HuH-7 (cell line): Measurements from ENCODE around the gene REM2.
"Not testable (repeated sequence)": the region's sequence is repeated elsewhere in the genome, so short reads cannot be mapped to it uniquely, and the experiment has no call there.

Source experiments
- DNase-seq: peaks from one replicate; pipeline ENCODE4 v3.0.0; 2011; ENCODE audit warnings: low spot score

REM2 gene

DNA sequence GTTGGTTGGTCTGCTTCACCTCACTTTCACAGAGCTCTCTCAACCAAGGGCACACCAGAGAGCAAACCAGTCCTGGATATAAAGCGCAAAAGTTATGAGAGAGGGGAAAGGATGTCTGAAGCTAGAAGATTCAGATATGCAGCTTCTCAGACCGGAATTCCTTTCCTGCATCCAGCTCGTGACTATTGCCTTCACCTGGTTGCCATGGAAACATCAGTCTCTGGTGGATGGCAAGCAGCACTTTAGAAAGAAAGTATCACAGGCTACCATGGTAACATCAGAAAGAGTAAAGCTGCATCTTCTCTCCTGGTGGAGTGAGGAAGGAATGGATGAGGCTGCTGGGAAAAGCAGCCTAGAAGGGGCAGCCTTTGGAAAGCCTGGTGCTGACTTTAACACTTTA lies 13.7 kb downstream of the REM2 start:
- DNase-seq: no peak

DNA sequence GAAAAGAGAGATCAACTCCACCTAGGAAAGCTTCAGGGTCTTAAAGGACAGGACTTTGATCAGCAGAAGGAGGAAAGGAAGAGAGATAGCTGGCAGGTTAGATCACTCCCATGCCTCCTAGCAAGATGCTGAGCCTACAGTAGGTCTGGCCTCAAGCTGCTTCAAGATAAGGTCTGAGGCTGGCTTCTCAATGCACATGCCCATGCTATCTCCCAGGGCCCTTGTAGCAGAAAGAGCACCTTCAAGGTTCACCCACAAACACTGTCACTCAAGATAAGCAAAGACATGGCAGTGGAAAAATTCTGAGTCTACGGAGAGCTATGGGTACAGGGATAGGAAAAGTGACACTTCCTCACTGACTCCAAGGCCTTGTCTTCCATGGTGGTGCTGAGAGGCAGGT lies 14.3 kb downstream of the REM2 start:
- DNase-seq: no peak

DNA sequence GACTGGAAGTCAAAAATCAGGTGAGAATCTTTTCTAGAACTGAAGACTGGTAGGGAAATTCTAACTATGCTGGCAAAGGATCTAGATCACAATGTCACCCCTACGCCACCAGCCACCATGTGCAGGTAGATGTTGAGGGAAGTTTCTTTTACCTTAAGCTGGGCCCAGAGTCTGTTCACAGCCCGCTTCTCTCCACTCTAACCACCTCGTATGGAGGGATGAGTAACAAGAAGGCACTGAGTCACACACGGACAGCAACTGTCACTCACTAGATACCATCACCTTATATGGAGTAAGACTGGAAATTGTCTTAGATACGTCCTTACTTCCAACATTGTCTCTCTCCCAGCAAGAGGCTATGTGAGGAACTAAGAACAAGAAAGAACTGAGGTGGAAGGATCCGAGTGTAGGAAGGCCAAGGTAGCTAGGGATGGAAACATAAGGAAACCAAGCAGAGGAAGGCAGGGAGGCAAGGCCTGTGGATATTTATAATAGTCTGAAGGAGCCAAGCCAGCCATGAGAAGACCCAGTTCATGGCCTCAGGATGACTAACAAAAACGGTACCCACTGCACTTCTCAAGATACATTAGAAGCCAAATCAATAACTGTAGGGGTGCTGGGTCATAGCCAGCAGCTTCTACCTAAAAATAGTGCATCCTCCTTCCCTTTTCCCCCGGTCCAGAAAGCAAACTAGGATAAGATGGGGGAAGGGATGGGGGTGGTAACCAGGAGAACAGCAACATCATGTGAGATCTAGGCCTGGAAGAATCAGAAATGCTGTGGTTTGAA lies 15.5 kb downstream of the REM2 start:
- DNase-seq: no peak

DNA sequence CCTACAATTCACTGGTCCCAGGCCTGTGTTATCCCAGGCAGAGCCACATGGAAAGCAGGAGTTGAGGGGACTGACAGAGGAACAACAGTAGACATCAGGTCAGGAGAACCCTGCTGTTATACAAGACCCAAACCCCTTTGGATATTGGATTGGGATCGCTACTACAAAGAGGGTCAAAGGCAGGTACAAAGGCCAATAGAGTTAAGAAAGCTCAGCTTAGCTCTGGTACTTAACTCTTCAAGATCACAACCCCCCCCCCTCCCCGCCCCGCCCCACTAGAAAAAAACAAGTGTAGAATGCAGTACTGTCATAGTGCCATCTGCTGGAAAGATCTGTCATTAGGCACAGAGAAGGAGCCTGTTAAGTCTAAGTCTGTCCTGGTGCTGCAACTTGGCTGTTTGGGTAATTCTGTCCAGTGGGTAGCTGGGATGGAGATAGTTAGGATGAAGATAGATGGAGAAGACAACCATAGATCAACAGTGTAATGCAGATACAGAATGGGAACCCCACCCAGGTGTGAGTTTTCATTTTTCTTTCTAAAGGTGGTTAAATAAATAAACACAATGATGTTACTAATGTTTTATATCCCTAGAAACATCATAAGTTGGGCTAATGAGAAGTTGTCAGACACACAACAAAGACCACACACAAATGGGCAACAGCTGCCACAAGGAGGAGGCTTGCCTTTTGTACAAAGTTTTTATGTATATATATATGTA lies 17.2 kb downstream of the REM2 start:
- DNase-seq: peak; percentile 60

DNA sequence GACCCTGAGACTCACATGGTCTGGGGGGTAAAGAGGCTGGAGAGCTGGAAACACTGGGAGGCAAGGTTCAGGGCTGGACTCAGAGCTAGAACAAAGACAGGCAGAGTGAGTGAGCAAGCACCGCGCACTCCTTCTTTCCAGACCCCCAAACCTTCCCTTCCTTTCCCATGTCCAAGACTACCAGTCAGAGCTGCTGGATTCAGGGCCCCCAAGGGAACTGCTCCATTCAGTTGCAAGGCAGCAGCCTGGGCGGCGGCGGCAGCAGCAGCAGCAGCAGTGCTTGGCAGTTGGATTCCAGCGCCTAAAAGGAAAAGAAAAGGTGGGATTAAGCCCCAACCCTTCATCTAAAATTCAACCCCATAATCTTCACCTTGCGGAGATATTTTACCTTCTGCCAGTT lies 18.8 kb downstream of the REM2 start:
- DNase-seq: no peak

DNA sequence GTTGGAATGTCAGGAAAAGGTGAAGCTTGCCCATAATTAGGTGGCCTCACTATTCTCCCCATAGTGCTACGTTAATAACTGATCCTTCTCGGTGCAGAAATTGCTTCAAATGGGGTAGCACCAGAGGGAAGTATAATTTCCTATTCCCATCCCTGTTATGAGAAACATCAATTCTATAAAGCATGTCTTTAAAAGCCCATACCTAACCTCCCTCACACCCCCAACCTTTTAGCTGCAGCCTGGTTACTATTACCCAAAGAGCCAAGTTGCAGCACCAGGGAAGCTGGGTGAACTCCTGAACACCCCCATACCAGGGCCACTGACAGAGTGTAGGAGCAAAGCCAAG lies 20.7 kb downstream of the REM2 start:
- DNase-seq: no peak

DNA sequence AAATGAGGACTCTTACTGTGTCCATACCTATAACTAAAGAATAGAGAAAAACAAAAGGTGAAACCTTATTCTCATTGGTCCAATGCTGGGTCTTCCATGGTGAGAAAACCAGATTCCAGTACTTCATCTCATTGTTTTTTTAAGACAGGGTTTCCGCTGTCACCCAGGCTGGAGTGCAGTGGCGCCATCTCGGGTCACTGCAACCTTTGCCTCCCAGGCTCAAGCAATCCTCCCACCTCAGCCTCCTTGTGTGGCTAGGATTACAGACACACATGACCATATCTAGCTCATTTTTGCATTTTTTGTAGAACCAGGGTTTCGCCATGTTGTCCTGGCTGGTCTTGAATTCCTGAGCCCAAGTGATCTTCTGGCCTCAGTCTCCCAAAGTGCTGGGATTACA lies 22.6 kb downstream of the REM2 start:
- DNase-seq: no peak

DNA sequence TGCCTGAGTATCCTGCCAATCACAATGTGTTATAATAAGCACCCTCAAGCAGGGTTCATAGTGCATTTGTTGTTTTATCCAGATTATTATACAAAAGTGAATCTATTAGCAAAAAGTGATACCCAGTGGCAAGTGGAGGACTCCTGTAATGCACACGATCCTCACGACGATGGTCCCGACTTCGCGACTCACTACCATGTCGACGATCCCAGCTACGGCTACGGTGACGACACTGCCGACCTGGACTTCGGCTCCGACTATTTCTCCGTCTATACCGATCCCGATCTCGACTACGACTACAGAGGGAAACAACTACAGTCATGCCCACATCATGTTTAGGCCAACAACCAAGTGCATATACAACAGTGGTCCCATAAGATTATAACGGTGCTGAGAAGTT lies 23.1 kb downstream of the REM2 start:
- no peak for DNase-seq

DNA sequence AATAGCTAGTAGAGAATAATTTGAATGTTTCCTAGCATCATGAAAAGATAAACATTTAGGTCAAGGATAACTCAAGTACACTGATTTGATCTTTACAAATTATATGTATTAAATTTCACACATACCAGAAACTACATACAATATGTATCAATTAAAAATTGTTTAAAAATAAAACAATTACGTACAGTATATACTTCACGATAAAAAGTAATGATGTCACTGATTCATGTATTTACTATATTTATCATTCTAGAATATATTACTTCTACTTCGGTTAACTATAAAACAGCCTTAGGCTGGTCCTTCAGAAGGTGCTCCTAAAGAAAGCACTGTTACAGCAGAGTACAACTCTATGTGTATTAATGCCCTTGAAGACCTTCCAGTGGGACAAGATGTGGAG lies 24.4 kb downstream of the REM2 start:
- DNase-seq: no peak

DNA sequence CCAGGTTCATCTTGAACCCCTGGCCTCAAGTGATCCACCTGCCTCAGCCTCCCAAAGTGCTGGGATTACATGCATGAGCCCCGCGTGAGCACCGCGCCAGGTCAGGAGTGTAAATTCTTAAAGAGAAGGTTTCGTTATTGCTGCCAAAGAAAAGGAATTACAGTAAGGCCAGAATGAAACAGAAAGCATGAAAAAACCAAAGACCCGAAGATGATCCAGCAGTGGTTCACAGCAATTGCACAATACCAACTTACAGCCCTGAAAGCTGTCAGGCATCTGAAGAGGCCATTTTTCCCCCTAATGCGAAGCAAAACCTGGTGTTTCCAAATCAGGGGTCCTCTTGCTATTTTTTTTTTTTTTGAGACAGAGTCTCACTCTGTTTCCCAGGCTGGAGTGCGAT lies 25.6 kb downstream of the REM2 start:
- no peak for DNase-seq

DNA sequence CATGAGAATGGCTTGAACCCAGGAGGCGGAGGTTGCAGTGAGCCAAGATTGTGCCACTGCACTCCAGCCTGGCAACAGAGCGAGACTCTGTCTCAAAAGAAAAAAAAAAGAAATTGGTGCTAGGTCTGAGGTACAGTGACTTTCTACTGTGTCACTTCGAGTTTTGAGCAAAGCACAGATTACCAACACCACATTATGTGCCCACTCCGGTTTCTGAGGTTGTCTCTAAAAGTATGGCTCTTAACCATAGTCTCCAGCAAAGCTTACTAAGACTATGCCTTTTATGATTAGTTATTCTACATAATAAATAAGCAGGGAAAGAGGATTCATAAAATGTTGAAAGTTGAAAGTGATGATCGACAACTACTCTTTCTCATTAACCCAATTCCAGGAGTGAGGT lies 27.9 kb downstream of the REM2 start:
- DNase-seq: no peak

DNA sequence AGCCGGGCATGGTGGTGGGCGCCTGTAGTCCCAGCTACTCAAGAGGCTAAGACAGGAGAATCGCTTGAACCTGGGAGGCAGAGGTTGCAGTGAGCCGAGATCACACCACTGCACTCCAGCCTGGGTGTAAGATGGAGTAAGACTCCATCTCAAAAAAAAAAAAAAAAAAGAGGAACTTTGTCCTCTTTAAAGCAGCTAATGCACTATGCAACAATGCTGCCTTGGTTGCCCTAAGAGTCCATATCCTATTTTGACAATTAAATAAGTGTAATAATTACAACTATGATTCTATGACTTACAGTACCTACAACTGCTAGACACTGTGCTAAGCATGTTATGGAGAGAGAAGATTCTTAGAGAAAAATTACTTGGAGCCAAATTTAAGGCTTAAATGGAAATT lies 31.8 kb downstream of the REM2 start:
- not testable (repeated sequence) for DNase-seq

DNA sequence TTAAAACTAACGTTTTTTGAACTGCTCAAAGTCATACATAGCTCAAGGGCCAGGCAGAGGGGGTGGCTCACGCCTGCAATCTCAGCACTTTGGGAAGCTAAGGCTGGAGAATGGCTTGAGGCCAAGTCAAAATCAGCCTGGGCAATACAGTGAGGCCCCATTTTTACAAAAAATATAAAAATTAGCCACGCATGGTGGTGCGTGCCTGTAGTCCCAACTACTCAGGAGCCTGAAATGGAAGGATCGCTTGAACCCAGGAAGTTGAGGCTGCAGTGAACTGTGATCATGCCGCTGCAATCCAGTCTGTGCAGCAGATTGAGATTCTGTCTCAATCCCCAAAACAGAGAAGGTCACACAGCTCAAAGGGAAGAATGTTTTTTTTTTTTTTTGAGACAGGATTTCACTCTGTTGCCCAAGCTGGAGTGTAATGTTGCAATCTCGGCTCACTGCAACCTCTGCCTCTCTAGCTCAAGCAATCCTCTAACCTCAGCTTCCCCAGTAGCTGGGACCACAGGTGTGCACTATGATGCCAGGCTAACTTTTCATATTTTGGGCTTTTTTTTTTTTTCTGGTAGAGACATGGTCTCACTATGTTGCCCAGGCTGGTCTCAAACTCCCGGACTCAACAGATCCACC lies 33.0 kb downstream of the REM2 start:
- DNase-seq: no peak

DNA sequence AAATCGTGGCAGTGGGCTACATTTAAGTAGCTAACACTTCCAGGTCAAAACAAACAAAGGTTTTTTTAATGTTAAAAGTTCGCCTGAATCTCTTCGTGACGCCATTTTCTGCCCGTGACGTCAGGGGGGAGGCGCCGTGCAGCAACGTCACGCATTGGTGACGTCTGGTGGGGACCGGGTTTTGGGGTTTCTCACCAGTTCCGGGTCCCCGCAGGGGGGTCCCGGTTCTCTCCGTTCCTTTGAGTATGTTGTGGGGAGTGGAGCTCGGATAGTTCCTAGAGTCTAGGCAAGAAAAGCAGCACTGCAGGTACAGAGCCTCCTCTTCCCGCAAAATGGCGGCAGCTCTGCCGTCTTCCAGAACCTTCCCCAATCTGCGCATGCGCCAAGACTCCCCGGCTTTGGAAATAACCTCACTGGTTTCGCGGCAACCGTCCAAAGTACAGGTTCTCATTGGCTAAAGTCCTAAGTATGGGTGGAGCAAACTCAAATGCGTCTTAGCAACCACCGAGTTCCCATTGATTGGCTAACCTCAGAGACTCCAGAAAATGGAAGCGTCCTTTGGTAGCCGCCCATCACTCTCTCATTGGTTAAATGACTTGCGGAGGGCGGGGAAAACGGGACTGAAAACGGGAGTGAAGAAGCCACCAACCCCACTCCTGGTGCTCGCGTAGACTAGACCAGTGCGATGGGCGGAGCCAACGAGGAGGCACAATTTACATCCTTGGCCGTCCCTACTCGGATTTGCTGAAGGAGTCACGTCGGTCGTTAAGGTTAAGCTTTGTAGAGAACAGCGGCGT lies 36.0 kb downstream of the REM2 start, which contains the start of gene RBM23:
RBM23 (minus strand) TSS at position 346 of the 797 bp plus-strand sequence.
- peak; percentile 46 for DNase-seq

DNA sequence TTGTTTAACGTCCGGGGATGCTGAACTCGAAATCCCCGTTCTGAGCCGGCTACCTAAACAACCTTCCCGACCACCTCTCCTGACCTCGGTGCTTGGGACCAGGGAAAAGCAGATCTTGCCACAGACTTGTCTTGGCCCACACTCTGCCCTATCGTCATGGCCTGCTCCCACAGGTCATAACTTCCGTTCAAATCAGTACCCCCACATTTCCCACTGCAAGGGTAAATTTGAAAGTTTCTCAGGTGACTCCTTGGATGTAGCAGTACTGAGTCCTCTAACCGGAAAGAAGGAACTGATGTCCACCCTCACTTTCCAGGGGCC lies 36.5 kb downstream of the REM2 start:
- no peak for DNase-seq

DNA sequence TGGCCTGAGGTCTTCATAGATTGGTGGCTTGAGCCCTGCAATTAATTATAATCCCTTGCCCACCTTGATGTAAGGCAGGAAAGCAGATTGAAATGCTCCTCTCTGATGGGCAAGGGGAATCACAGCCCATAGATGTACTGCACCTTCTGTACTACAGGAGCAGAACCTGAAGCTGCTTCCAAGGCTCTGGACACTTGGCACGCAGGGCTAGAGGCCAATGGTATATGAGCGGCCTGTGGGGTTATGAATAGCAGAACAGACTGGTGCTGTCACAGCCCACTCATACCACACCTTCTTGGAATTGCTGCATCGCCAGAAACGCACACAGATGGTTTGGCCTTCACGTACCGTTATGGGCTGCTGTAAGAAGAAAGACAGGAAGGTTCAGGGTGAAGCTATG lies 37.7 kb downstream of the REM2 start:
- no peak for DNase-seq

DNA sequence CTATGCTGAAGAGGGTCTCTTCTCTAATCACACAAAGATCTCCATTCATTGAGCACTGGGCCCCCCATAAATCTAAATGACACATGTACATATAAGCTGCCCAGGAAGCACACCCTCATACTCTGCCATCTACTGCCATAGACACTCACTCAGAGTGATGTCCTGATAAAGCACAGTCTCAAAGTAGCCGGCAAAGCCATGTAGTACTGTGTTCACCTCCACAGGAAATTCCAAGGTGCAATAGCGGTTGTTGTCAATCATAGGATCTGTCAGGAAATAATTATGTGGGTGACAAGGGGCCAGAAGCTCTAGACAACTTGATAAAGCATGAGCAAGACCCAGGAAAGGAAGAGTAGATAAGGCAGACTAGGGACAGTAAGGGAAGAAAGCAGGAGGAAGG lies 39.3 kb downstream of the REM2 start:
- DNase-seq: no peak

DNA sequence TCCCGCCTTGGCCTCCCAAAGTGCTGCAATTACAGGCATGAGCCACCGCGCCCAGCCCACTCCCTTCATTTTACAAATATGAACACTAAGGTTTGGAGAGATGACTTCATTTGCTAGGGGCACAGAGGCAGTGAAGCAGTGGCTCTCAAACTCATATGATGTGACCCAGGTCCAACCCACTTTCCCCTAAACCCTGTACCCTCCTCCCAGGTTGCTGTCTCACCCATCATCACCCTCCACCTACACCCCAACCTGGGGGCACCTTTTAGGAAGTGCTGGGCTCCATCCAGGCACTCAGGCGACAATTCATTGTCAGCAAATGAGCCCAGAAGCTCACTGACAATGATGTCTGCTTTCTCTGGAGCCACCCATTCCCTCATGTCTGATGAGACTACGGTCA lies 40.7 kb downstream of the REM2 start:
- DNase-seq: no peak

DNA sequence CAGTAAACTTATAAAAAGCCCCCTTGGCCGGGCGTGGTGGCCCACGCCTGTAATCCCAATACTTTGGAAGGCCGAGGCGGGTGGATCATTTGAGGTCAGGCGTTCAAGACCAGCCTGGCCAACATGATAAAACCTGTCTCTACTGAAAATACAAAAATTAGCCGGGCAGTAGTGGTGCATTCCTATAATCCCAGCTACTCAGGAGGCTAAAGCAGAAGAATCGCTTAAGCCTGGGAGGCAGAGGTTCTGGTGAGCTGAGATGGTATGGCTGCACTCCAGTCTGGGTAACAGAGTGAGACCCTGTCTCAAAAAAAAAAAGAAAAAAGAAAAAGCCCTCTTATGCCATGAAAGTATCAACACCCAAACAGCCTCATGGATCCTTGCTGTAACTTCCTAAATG lies 42.5 kb downstream of the REM2 start:
- DNase-seq: no peak

DNA sequence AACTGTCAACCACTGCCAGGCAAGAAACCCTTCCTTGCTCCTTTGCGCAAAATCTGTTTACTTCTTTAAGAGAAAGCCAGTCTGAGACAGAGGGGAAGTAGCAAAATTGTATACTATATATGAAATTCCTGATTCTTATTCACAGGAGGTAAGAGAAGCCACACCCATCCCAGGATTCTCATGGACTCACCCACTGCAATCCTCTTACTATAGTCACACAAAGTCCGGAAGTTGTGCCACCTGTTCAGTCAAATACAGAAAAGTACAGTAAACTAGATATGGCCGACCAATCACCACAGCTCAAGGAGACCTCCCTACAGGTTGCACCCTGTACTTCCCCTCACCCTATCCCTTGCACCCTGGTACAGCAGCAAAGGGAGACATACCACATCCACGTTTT lies 43.3 kb downstream of the REM2 start:
- no peak for DNase-seq

DNA sequence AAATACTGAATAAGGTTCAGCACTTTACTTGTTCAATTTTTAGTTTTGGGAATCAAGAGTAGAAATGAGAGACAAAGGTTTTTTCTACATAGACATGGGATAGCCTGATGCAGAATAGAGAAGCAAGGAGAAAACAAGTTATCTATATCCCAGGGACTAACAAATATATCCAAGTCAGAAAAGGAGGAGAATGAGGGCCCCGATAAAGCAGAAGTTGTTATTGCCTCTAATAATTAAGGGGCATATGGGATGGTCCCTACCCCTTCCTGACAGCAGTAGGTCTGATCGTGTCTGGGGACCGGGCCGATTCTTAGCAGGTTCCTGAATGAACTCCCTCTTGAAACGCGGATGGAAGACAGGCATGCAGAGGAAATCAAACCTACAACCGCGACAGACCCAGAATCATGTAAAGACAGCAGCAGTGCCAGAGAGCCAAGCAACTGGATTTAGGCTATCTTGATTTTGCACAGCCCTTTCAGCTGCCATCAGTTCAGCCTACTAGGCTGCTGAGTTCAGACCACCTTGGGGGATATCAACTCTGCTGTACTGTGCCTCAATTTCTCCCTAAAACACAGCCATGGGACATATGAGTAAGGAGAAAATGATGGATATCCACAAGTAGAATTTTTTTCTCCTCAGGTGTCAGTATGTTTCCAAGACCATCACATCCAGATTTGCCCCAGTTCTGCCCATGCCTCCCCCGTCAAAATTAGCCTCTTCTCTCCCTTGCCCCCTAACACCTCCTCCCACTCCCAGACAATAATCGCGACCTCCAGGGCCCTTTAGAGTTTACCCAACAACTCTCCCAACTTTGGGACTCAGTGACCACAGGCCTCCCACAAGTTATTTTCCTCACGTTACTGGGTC lies 45.4 kb downstream of the REM2 start:
- DNase-seq: no peak
